ENCODE measurements around the gene MUC2.

Gene MUC2

DNA sequence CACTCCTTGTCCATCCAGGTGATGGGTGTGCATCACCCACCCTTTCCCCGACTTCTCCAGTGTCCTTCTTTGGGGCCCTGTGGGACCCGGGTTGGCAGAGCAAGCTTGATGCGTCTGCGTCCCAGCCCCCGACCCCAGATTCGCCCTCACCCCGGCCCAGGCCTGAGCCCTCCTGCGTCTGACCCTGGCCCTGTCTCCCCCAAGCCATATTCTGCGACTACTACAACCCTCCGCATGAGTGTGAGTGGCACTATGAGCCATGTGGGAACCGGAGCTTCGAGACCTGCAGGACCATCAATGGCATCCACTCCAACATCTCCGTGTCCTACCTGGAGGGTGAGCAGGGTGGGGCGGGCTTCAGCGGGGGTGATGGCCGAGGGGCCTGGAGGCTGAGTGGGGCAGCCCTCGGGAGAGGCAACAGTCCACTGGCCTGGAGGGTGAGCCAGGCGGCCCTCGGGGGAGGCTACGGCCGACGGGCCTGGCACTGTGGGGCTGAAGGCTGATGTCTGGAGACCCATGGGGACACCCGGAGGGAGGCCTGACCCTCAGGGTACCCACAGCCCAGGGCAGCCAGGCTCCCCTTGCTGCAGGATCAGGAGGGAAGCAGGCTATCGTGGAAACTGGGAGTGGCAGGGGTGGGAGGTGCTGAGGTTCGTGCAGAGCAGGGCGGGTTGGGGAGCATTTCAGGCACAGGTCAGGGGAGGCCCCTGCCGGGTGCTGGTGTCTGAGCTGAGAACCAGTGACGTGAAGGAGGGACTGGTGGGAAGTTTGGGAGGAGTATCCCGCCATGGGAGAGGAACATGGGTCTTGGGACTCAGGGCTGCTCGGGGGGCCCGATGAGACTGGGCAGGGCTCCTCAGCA, 15.3 kb downstream of the MUC2 start:
- TF ChIP-seq MYC (IDR thresholded peaks at IDR 0.05; ENCODE audit: low read depth, low read length): no peak
- H3K4me3 ChIP-seq (ENCODE audit: low read depth, low read length): no peak overlapping the region
- DNase-seq (ENCODE audit: low read depth): no peak

DNA sequence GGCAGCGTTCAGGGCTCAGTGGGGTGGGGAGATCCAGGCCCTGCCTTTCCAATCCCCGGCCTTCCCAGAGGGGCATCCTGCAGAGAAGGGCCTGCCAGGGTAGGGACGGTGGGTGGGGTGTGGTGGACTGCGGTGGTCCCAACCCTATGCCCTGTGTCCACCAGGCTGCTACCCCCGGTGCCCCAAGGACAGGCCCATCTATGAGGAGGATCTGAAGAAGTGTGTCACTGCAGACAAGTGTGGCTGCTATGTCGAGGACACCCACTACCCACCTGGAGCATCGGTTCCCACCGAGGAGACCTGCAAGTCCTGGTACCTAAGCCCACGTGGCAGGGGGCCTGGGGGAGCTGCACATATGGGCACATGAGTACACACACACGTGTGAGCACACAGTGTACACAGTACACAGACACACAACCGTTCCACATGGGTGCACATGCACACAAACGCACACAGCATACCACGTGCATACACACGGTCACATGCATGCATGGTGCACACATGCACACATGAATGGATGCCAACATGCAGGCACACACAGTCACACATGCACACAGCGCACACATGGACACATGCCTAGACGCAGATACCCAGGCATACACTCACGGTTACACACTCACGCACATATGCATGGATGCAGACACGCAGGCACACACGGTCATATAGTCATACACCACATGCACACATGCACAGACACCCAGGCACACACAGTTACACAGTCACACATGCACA, 16.1 kb downstream of the MUC2 start:
- no peak for DNase-seq (ENCODE audit: low read depth)
- no peak overlapping the region for H3K4me3 ChIP-seq (ENCODE audit: low read depth, low read length)
- no peak for TF ChIP-seq MAX (IDR thresholded peaks at IDR 0.05; ENCODE audit: low read depth, low read length)
- TF ChIP-seq, protein P1, sequence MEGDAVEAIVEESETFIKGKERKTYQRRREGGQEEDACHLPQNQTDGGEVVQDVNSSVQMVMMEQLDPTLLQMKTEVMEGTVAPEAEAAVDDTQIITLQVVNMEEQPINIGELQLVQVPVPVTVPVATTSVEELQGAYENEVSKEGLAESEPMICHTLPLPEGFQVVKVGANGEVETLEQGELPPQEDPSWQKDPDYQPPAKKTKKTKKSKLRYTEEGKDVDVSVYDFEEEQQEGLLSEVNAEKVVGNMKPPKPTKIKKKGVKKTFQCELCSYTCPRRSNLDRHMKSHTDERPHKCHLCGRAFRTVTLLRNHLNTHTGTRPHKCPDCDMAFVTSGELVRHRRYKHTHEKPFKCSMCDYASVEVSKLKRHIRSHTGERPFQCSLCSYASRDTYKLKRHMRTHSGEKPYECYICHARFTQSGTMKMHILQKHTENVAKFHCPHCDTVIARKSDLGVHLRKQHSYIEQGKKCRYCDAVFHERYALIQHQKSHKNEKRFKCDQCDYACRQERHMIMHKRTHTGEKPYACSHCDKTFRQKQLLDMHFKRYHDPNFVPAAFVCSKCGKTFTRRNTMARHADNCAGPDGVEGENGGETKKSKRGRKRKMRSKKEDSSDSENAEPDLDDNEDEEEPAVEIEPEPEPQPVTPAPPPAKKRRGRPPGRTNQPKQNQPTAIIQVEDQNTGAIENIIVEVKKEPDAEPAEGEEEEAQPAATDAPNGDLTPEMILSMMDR (IDR thresholded peaks at IDR 0.05; ENCODE audit: low read depth, low read length): no peak
- TF ChIP-seq POLR2A (IDR thresholded peaks at IDR 0.05; ENCODE audit: extremely low read depth, insufficient read length): no peak
- no peak for TF ChIP-seq MYC (IDR thresholded peaks at IDR 0.05; ENCODE audit: low read depth, low read length)

DNA sequence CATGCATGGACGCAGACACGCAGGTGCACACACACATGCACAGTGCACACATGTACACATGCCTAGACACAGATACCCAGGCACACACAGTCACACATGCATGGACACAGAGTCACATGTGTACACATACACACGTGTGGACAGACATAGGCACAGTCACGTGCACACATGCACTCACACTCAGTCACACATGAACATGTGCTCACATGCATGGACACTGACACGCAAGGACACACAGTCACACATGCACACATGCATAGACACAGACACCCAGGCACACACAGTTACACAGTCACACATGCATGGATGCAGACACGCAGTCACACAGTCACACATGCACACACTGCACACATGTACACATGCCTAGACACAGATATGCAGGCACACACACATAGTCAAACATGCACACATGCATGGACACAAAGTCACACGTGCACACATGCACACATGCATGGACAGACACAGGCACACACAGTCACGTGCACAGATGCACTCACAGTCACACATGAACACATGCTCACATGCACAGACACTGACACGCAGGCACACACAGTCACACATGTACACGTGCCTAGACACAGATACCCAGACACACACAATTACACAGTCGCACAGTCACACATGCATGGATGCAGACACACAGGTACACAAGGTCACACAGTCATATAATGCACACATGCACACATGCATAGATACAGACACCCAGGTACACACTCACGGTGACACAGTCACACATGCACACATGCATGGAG, 16.8 kb downstream of the MUC2 start:
- no peak for DNase-seq (ENCODE audit: low read depth)
- TF ChIP-seq, protein P1 (IDR thresholded peaks at IDR 0.05; ENCODE audit: low read depth, low read length): no peak
- no peak for TF ChIP-seq POLR2A (IDR thresholded peaks at IDR 0.05; ENCODE audit: extremely low read depth, insufficient read length)
- no peak for TF ChIP-seq MAX (IDR thresholded peaks at IDR 0.05; ENCODE audit: low read depth, low read length)
- no peak for TF ChIP-seq MYC (IDR thresholded peaks at IDR 0.05; ENCODE audit: low read depth, low read length)

GRCh38 chr11:1092145-1092670, 17.5 kb downstream of the MUC2 start:
- no peak for DNase-seq (ENCODE audit: low read depth)
- no peak overlapping the region for H3K4me3 ChIP-seq (ENCODE audit: low read depth, low read length)
- TF ChIP-seq POLR2A (IDR thresholded peaks at IDR 0.05; ENCODE audit: extremely low read depth, insufficient read length) (no peak), MAX (IDR thresholded peaks at IDR 0.05; ENCODE audit: low read depth, low read length) (no peak), MYC (IDR thresholded peaks at IDR 0.05; ENCODE audit: low read depth, low read length) (no peak)
- TF ChIP-seq, protein P1 (IDR thresholded peaks at IDR 0.05; ENCODE audit: low read depth, low read length): no peak

More for the DNA sequence above, 16.8 kb downstream of the MUC2 start:
- H3K4me3 ChIP-seq (ENCODE audit: low read depth, low read length): no peak overlapping the region

GRCh38 chr11:1092919-1093318, 18.2 kb downstream of the MUC2 start:
- no peak overlapping the region for H3K4me3 ChIP-seq (ENCODE audit: low read depth, low read length)
- no peak for TF ChIP-seq POLR2A (IDR thresholded peaks at IDR 0.05; ENCODE audit: extremely low read depth, insufficient read length)
- TF ChIP-seq, protein P1 (IDR thresholded peaks at IDR 0.05; ENCODE audit: low read depth, low read length): no peak
- no peak for TF ChIP-seq MAX (IDR thresholded peaks at IDR 0.05; ENCODE audit: low read depth, low read length)
- TF ChIP-seq MYC (IDR thresholded peaks at IDR 0.05; ENCODE audit: low read depth, low read length): no peak
- no peak for DNase-seq (ENCODE audit: low read depth)
